ENCODE results near the gene RNF103. TPM values are rescaled to one million over a fixed set of nuclear protein-coding genes. Genes with fewer than 3 reads are reported as not detected.

Gene RNF103
- total and polyA plus RNA-seq, 4 donors: 11.8 to 46.0 (median 19.4) TPM

GRCh38 chr2:86566158-86566820 is 57.4 kb downstream of the RNF103 start:
- ATAC-seq (ENCODE audit: insufficient read depth, low FRiP score): no peak
- no peak for TF ChIP-seq CTCF (IDR thresholded peaks at IDR 0.05; ENCODE audit: control extremely low read depth, extremely low read depth)
- no peaks in the 10 kb centered on the region for H3K27me3 ChIP-seq (ENCODE audit: control insufficient read depth in 3 of 3, insufficient read depth in 3 of 3, low read length in 2 of 3)
- 75 to 88% methylated on average over 6 of the region's 6 CpGs for WGBS, 2 donors
- H3K9me3 ChIP-seq (ENCODE audit: control insufficient read depth in 4 of 4, insufficient read depth in 3 of 4, low read length in 3 of 4): no peaks in the 10 kb centered on the region
- no peak overlapping the region for H3K4me3 ChIP-seq
- H3K36me3 ChIP-seq (ENCODE audit: control insufficient read depth in 4 of 4, insufficient read depth in 4 of 4, low read length in 4 of 4): peaks cover 0 to 3% (median 0%) of the 10 kb centered on the region in 4 donors
- no peak overlapping the region for H3K9ac ChIP-seq (ENCODE audit: insufficient read depth in 1 of 2, low read length in 2 of 2)
- no peak for DNase-seq
- H3K4me1 ChIP-seq (ENCODE audit: control insufficient read depth in 5 of 5, insufficient read depth in 5 of 5, low read length in 5 of 5): peaks cover 0 to 17% (median 7%) of the 10 kb centered on the region in 5 donors
- no peak overlapping the region for H3K27ac ChIP-seq (ENCODE audit: low read depth in 1 of 2, low read length in 1 of 2)

- DNase-seq (no peak), ATAC-seq (ENCODE audit: insufficient read depth, low FRiP score) (no peak)
- peaks cover 0 to 3% (median 1%) of the 10 kb centered on the region in 4 donors for H3K36me3 ChIP-seq (ENCODE audit: control insufficient read depth in 4 of 4, insufficient read depth in 4 of 4, low read length in 4 of 4)
- WGBS, 2 donors: 74 to 80% methylated on average over 13 of the region's 13 CpGs
- no peaks in the 10 kb centered on the region for H3K27me3 ChIP-seq (ENCODE audit: control insufficient read depth in 3 of 3, insufficient read depth in 3 of 3, low read length in 2 of 3)
- H3K9me3 ChIP-seq (ENCODE audit: control insufficient read depth in 4 of 4, insufficient read depth in 3 of 4, low read length in 3 of 4): no peaks in the 10 kb centered on the region
- H3K9ac ChIP-seq (ENCODE audit: insufficient read depth in 1 of 2, low read length in 2 of 2): peak overlapping the region in 1 of 2 donors; percentile 77
- peak overlapping the region in 1 of 2 donors; percentile 99 for H3K27ac ChIP-seq (ENCODE audit: low read depth in 1 of 2, low read length in 1 of 2)
- no peak for TF ChIP-seq CTCF (IDR thresholded peaks at IDR 0.05; ENCODE audit: control extremely low read depth, extremely low read depth)
- peaks cover 2 to 18% (median 13%) of the 10 kb centered on the region in 5 donors for H3K4me1 ChIP-seq (ENCODE audit: control insufficient read depth in 5 of 5, insufficient read depth in 5 of 5, low read length in 5 of 5)
- no peak overlapping the region for H3K4me3 ChIP-seq
Measured at GRCh38 chr2:86563650-86564061, 60.0 kb downstream of the RNF103 start.

- ATAC-seq (ENCODE audit: insufficient read depth, low FRiP score) (peak; percentile 92), DNase-seq (peak; percentile 98 to 99 (median 99))
- H3K4me1 ChIP-seq (ENCODE audit: control insufficient read depth in 5 of 5, insufficient read depth in 5 of 5, low read length in 5 of 5): peaks cover 2 to 18% (median 13%) of the 10 kb centered on the region in 5 donors
- peak within 1 kb of the TSS; percentile 96 to 99 for H3K9ac ChIP-seq (ENCODE audit: insufficient read depth in 1 of 2, low read length in 2 of 2)
- 0 to 1% methylated on average over 47 to 57 of the region's 57 CpGs for WGBS, 2 donors
- peaks cover 0 to 5% (median 1%) of the 10 kb centered on the region in 4 donors for H3K36me3 ChIP-seq (ENCODE audit: control insufficient read depth in 4 of 4, insufficient read depth in 4 of 4, low read length in 4 of 4)
- no peak for TF ChIP-seq CTCF (IDR thresholded peaks at IDR 0.05; ENCODE audit: control extremely low read depth, extremely low read depth)
- peak within 1 kb of the TSS; percentile 63 for H3K4me3 ChIP-seq
- H3K27me3 ChIP-seq (ENCODE audit: control insufficient read depth in 3 of 3, insufficient read depth in 3 of 3, low read length in 2 of 3): no peaks in the 10 kb centered on the region
- no peaks in the 10 kb centered on the region for H3K9me3 ChIP-seq (ENCODE audit: control insufficient read depth in 4 of 4, insufficient read depth in 3 of 4, low read length in 3 of 4)
- peak within 1 kb of the TSS; percentile 97 to 99 for H3K27ac ChIP-seq (ENCODE audit: low read depth in 1 of 2, low read length in 1 of 2)
Measured at GRCh38 chr2:86562922-86563649, 60.6 kb downstream of the RNF103 start, which contains the start of gene CHMP3. CHMP3 (minus strand) TSS chr2:86563443; CDS start chr2:86563348, 95 bp downstream.
